Ascending aorta (tissue), 2 donors: ENCODE measurements around the gene PRIMA1. TPM values are rescaled to one million over a fixed set of nuclear protein-coding genes. Genes with fewer than 3 reads are reported as not detected.
A peak's percentile ranks its signal among the peaks of the same experiment; 100 is the strongest.

Experiments used
- DNase-seq, 2 donors: peaks; one replicate each; pipeline ENCODE4 v3.0.0-alpha.2; 2019; ENCODE audit warnings: low spot score in 2 of 2
- H3K27ac ChIP-seq, 2 donors: fragments of 200-600 bp; sonication (generic); one replicate each; pipeline ENCODE4 v1.5.1; 2016 to 2017; ENCODE audit warnings: mild to moderate bottlenecking in 1 of 2
- H3K27me3 ChIP-seq: fragments of 200-600 bp; sonication (generic); one replicate; pipeline ENCODE4 v1.5.1; 2017
- H3K36me3 ChIP-seq, 2 donors: fragments of 200-600 bp; sonication (generic); one replicate each; pipeline ENCODE4 v1.5.1; 2016
- H3K4me1 ChIP-seq, 2 donors: fragments of 200-600 bp; sonication (generic); one replicate each; pipeline ENCODE4 v1.5.1; 2016 to 2017; ENCODE audit warnings: mild to moderate bottlenecking in 1 of 2
- H3K4me3 ChIP-seq, 2 donors: fragments of 200-600 bp; sonication (generic); one replicate each; pipeline ENCODE4 v1.5.1; 2016 to 2017; ENCODE audit warnings: mild to moderate bottlenecking in 1 of 2
- H3K9me3 ChIP-seq, 2 donors: fragments of 200-600 bp; sonication (generic); one replicate each; pipeline ENCODE4 v1.5.1; 2016
- intact Hi-C: fragments of 100-400 bp; cut with DNase I; formaldehyde crosslinking; loops from one replicate; pipeline ENCODE4 v1.15.1; 2023
- total RNA-seq: library from RNA; depleted of rRNA; stranded (reverse); fragments of >200 nt; gene quantifications from one replicate; pipeline ENCODE4 v1.1.0, GENCODE V29; 2016
- TF ChIP-seq, protein P1 (sequence below), 3 experiments: fragments of 200-600 bp in 2 of 3; fragments of 450-650 bp in 1 of 3; sonication (generic) in 2 of 3; IDR thresholded peaks; one replicate each; pipeline ENCODE4 v1.5.1; 2016 to 2019; ENCODE audit warnings: antibody characterized with exemption in 3 of 3, mild to moderate bottlenecking in 1 of 3, moderate library complexity in 1 of 3

PRIMA1 gene
- total RNA-seq, 1 donor from 2014 or later, result 9.4 TPM

DNA sequence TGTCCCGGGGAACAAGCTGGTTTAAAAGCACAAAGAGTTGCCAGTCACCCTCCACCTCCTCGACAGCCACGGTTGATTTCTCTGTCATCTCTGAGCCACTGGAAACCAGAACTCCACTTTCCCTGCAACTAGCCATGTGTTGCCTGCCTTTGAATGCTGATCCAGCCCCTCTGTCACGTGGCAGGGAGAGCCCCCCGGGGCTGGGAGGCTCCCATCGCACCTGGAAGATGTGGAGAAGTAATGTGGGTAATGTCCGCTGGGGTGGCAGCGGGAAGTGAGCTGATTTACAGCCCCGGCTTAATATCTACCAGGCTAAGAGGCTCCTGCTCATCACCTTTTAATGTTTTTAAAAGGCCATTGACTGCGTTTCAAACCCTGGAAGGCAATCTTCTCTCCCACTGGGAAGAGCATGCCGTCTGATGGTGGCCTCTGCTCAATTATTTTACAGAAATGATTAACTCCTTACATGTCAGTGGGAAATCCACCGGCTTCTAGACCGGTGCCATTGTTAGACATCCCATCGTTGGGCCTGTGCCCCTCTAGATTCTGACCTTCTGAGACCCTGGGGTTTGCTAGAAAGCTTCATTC, 7.4 kb downstream of the PRIMA1 start:
- Histone ChIP-seq H3K4me1 (peaks cover 0 to 12% of the 10 kb centered on the region in 2 donors), H3K9me3 (no peaks in the 10 kb centered on the region), H3K36me3 (no peaks in the 10 kb centered on the region), H3K27ac (no peak overlapping the region), H3K27me3 (no peaks in the 10 kb centered on the region), H3K4me3 (no peak overlapping the region)
- intact Hi-C loops, result loop anchor here (10.0 kb wide), 1 partner anchor 394 kb away; the partner anchor contains the start of gene PPP4R4
- TF ChIP-seq, protein P1, sequence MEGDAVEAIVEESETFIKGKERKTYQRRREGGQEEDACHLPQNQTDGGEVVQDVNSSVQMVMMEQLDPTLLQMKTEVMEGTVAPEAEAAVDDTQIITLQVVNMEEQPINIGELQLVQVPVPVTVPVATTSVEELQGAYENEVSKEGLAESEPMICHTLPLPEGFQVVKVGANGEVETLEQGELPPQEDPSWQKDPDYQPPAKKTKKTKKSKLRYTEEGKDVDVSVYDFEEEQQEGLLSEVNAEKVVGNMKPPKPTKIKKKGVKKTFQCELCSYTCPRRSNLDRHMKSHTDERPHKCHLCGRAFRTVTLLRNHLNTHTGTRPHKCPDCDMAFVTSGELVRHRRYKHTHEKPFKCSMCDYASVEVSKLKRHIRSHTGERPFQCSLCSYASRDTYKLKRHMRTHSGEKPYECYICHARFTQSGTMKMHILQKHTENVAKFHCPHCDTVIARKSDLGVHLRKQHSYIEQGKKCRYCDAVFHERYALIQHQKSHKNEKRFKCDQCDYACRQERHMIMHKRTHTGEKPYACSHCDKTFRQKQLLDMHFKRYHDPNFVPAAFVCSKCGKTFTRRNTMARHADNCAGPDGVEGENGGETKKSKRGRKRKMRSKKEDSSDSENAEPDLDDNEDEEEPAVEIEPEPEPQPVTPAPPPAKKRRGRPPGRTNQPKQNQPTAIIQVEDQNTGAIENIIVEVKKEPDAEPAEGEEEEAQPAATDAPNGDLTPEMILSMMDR (IDR thresholded peaks at IDR 0.05), result no peak
- no peak for DNase-seq

DNA sequence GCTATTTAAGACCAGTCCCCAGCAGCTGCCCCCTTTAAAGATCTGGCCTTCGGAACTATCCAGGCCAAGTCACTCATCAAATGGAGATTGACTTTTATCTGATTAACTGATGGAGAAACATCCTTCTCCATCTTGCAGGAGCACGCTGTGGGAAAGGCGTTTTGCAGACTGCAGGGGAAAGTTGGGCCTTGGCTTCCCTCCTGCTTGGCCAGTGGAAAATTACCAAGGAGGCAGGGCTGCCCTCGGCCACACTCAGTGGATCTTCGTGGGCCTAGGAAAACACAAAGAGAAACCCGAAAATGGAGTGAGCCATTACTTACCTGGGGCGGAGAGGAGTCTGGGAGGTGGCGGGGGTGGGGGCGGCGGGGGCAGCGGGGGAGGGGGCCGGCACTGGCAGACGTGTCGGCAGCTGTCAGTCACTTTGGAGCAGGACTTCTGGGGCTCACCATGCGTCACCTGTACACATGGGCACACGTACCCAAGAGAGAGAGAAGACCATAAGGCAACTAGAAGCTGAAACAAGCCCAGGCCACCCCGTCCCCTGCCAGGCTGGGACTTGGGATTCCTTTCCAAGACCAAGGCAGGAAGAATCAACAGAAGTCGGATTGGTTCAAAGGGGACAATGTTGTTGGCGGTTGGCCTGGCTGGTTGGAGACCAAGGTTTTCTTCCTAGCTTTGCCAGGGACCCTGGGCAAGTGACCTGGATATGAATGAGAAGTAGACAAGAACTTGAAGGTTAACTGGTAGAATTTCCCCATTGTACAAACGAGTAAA, 9.2 kb downstream of the PRIMA1 start:
- Histone ChIP-seq H3K4me3 (no peak overlapping the region), H3K27ac (peak overlapping the region; percentile 74 to 77), H3K36me3 (no peaks in the 10 kb centered on the region), H3K9me3 (no peaks in the 10 kb centered on the region), H3K4me1 (peaks cover 0 to 12% of the 10 kb centered on the region in 2 donors), H3K27me3 (no peaks in the 10 kb centered on the region)
- no peak for DNase-seq
- intact Hi-C loops, result loop anchor here (10.0 kb wide), 1 partner anchor 246 kb away; the partner anchor contains the start of gene OTUB2
- TF ChIP-seq, protein P1 (IDR thresholded peaks at IDR 0.05), result no peak

DNA sequence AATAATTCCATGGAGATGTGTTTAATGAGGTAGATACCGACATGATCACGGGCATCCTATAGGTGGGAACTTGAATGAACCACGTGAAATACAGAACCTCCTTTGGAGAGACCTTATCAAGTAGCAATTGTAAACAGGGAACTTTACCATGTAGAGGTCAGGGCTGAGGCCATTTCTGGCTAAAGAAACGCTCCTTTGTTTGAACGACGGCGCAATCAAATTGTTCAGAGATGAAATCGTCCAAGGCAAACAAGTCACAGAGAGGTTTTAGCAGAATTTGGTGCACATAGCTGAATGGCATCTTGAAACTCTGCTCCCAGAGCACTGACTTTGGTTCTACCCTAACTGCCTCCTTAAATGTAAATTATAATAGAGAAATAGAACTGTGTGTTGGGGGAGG, 9.8 kb downstream of the PRIMA1 start:
- TF ChIP-seq, protein P1 (IDR thresholded peaks at IDR 0.05), result no peak
- Histone ChIP-seq H3K36me3 (no peaks in the 10 kb centered on the region), H3K27me3 (no peaks in the 10 kb centered on the region), H3K4me3 (no peak overlapping the region), H3K4me1 (peaks cover 0 to 12% of the 10 kb centered on the region in 2 donors), H3K9me3 (no peaks in the 10 kb centered on the region), H3K27ac (peak overlapping the region; percentile 74 to 77)
- intact Hi-C loops, result loop anchor here (10.0 kb wide), 1 partner anchor 246 kb away; the partner anchor contains the start of gene OTUB2
- no peak for DNase-seq

DNA sequence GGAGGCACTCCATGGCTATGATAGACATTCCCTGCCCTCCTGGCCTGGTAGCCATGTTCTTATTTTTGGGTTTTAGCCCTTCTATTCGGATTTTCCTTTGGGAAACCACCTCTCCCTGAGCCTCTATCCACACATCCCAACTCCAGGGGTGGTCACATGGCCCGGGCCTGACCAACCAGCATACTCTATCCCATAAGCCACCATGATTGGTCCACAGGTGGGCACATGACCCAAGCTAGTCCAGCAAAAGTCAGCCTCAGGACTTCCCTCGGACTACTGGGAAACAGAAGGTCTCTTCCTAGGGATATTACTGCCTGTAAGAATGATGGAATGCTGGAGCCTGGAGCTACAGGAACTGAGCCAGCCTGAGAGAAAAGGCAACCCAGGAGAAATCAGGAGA, 12.5 kb downstream of the PRIMA1 start:
- intact Hi-C loops, result loop anchor here (10.0 kb wide), 1 partner anchor 249 kb away; the partner anchor contains the start of gene OTUB2

DNA sequence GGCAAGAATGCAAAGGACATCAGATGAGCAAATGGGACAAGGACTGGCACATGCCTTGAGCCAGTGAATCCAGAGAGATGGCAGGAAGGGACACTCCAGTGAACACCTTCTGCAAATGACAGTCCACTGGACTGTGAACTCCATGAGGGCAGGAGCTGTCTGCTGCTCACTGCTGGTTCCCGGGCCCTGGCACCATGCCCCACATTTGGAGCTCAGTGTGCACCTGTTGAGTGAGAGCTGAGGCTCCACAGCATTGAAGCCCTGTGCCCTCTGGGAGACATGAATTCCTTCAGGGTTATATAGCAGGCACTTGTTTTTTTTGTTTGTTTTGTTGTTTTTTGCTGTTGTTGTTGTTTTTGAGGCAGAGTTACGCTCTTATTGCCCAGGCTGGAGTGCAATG, 13.1 kb downstream of the PRIMA1 start:
- no peaks in the 10 kb centered on the region for H3K9me3 ChIP-seq
- no peaks in the 10 kb centered on the region for H3K27me3 ChIP-seq
- no peak overlapping the region for H3K4me3 ChIP-seq
- no peaks in the 10 kb centered on the region for H3K36me3 ChIP-seq
- TF ChIP-seq, protein P1 (IDR thresholded peaks at IDR 0.05), result no peak
- H3K27ac ChIP-seq, result no peak overlapping the region
- peaks cover 0 to 15% of the 10 kb centered on the region in 2 donors for H3K4me1 ChIP-seq
- DNase-seq, result no peak
- intact Hi-C loops, result loop anchor here (10.0 kb wide), 1 partner anchor 250 kb away; the partner anchor contains the start of gene OTUB2

More for the DNA sequence above, 12.5 kb downstream of the PRIMA1 start:
- Histone ChIP-seq H3K4me3 (no peak overlapping the region), H3K27me3 (no peaks in the 10 kb centered on the region), H3K27ac (peak overlapping the region in 1 of 2 donors; percentile 12), H3K4me1 (peaks cover 0 to 15% of the 10 kb centered on the region in 2 donors), H3K9me3 (no peaks in the 10 kb centered on the region), H3K36me3 (no peaks in the 10 kb centered on the region)
- TF ChIP-seq, protein P1 (IDR thresholded peaks at IDR 0.05), result no peak
- DNase-seq, result no peak
